Measurements from ENCODE around the gene ELAVL2.

GRCh38 chr9:23858234-23858633, 32.2 kb upstream of the ELAVL2 start:
- TF ChIP-seq SP1 (IDR thresholded peaks at IDR 0.05) (no peak), L3MBTL2 (conservative IDR thresholded peaks at IDR 0.05) (no peak), BHLHE40 (IDR thresholded peaks at IDR 0.05; ENCODE audit: borderline replicate concordance) (no peak), NFRKB (IDR thresholded peaks at IDR 0.05) (no peak), FOXM1 (IDR thresholded peaks at IDR 0.05; ENCODE audit: borderline replicate concordance) (no peak), LEF1 (IDR thresholded peaks at IDR 0.05; ENCODE audit: borderline replicate concordance) (no peak), FOXK2 (IDR thresholded peaks at IDR 0.05) (no peak)
